GM13976 (cell line): ENCODE results near the gene CHRM1.

Experiments used
- DNase-seq: peaks from one replicate; pipeline ENCODE4 v3.0.0; 2012; ENCODE audit warnings: low spot score
- CTCF ChIP-seq: IDR thresholded peaks from 2 replicates; pipeline ENCODE4 v1.5.1; 2012; ENCODE audit warnings: borderline replicate concordance, mild to moderate bottlenecking; ENCODE audit not compliant: insufficient read depth; ENCODE audit errors: extremely low read depth, missing control alignments, control extremely low read depth
- in situ Hi-C: fragments of 300-500 bp; cut with MboI; formaldehyde crosslinking; loops from one replicate; pipeline ENCODE4 v1.12.0; 2022; ENCODE audit warnings: low sequenced_read_pairs, mixed read lengths, inconsistent platforms; ENCODE audit not compliant: unreplicated experiment

Gene CHRM1

GRCh38 chr11:62905927-62906531 is 15.1 kb downstream of the CHRM1 start:
- in situ Hi-C loops, result loop anchor here (5.0 to 25.0 kb wide), 2 partner anchors 116 to 306 kb away; no protein-coding TSS in a partner anchor
- DNase-seq, result peak; percentile 82
- TF ChIP-seq CTCF, result peak; percentile 99

GRCh38 chr11:62905296-62905695 is 15.9 kb downstream of the CHRM1 start:
- no peak for DNase-seq
- no peak for TF ChIP-seq CTCF
- in situ Hi-C loops, result loop anchor here (5.0 to 25.0 kb wide), 2 partner anchors 117 to 307 kb away; no protein-coding TSS in a partner anchor

- no peak for TF ChIP-seq CTCF
- DNase-seq, result no peak
- in situ Hi-C loops, result loop anchor here (25.0 kb wide), 1 partner anchor 309 kb away; no protein-coding TSS in a partner anchor
These were observed 18.2 kb downstream of the CHRM1 start for GRCh38 chr11:62902932-62903331.

GRCh38 chr11:62898027-62898426 is 23.1 kb downstream of the CHRM1 start:
- in situ Hi-C loops, result no loop called here

GRCh38 chr11:62897311-62897710 is 23.9 kb downstream of the CHRM1 start:
- DNase-seq, result no peak
- no peak for TF ChIP-seq CTCF
- in situ Hi-C loops, result no loop called here

More at GRCh38 chr11:62898027-62898426, 23.1 kb downstream of the CHRM1 start:
- no peak for TF ChIP-seq CTCF
- no peak for DNase-seq

GRCh38 chr11:62896049-62896448 is 25.1 kb downstream of the CHRM1 start:
- in situ Hi-C loops, result no loop called here
- no peak for TF ChIP-seq CTCF
- DNase-seq, result no peak
